ENCODE measurements around the gene INO80D. TPM values are rescaled to one million over a fixed set of nuclear protein-coding genes. Genes with fewer than 3 reads are reported as not detected.

INO80D gene, protein sequence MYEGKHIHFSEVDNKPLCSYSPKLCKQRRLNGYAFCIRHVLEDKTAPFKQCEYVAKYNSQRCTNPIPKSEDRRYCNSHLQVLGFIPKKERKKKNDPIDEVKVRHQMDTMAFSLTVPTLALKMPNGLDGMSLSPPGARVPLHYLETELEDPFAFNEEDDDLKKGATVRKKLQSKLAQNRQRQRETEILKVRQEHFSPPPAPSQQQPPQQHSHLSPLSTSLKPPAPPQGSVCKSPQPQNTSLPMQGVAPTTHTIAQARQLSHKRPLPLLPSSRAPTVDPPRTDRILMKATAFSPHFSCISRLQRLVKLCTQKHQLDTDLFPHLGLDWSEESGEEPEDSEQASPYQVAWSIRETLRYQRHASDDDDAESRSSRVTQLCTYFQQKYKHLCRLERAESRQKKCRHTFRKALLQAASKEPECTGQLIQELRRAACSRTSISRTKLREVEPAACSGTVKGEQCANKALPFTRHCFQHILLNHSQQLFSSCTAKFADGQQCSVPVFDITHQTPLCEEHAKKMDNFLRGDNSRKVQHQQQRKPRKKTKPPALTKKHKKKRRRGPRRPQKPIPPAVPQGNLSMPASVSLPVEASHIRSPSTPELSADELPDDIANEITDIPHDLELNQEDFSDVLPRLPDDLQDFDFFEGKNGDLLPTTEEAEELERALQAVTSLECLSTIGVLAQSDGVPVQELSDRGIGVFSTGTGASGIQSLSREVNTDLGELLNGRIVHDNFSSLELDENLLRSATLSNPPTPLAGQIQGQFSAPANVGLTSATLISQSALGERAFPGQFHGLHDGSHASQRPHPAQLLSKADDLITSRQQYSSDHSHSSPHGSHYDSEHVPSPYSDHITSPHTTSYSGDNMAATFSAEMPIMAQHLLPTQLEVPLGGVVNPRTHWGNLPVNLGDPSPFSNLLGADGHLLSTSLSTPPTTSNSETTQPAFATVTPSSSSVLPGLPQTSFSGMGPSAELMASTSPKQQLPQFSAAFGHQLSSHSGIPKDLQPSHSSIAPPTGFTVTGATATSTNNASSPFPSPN
- 5.2 and 13.6 TPM in 2 replicates for total RNA-seq

DNA sequence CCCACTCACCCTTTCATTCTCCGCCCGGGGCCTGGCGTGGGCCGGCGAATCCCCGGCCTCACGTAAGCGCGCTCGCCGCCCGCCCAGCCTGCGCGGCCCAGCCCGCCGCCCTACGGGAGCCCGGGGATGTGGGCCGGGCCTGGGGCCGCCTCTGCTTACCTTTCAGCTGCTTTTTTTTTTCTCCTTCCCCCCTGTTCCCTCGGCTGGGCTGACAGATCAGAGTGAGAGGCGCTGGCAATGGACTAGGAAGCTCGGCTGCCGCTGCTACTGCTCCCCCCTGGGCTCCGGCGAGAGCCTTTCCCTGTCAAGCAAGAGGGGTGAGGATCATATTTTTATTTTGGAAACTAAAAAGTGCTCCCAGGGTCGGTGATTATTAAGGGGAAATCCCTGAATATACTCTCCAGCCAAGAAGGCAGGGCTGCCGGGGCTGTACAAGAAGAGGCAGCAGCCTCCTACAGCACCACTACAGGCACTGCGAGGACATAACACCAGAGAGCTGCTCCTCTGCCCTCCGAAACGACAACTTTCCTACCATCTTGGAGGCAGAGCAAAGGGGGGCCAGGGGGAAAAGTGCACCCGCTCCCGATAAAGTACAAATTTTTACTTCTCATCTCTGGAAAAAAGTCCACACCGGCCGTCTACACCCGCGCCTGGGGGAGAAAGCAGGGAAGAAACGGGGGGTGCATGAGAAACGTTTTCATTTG, at the start of gene INO80D:
TSS of gene INO80D (minus strand) at position 433 of the 704 bp plus-strand sequence. CDS start 23,158 bp downstream, outside the sequence.

Other genes with a start within 250 kb of the INO80D start
- gene NDUFS1, start 73.3 kb upstream of the INO80D start, total RNA-seq = 84.5 and 146 TPM in 2 replicates
- 480 and 604 TPM in 2 replicates for gene EEF1B2, start 73.7 kb upstream of the INO80D start, total RNA-seq
- gene ZDBF2, start 188.5 kb upstream of the INO80D start, total RNA-seq = 5.8 and 20.3 TPM in 2 replicates

Measured in bladder microvascular endothelial cell (primary cell).